ENCODE measurements around the gene PAGE2.
"Not testable (repeated sequence)": the region's sequence is repeated elsewhere in the genome, so short reads cannot be mapped to it uniquely, and the experiment has no call there.

Gene PAGE2

GRCh38 chrX:55120761-55121358 lies 32.0 kb downstream of the PAGE2 start:
- no peak for FAIRE-seq
- DNase-seq (ENCODE audit: low spot score): no peak

GRCh38 chrX:55123900-55124299 lies 35.1 kb downstream of the PAGE2 start:
- no peak for FAIRE-seq

GRCh38 chrX:55127692-55128091 lies 38.9 kb downstream of the PAGE2 start:
- DNase-seq (ENCODE audit: low spot score) (no peak), FAIRE-seq (no peak)

More at GRCh38 chrX:55123900-55124299, 35.1 kb downstream of the PAGE2 start:
- no peak for DNase-seq (ENCODE audit: low spot score)

- FAIRE-seq: no peak
- DNase-seq (ENCODE audit: low spot score): no peak
Observed at GRCh38 chrX:55129361-55129760, 40.5 kb downstream of the PAGE2 start.

GRCh38 chrX:55130481-55130880 lies 41.7 kb downstream of the PAGE2 start:
- no peak for FAIRE-seq
- DNase-seq (ENCODE audit: low spot score): no peak

GRCh38 chrX:55132416-55132815 lies 43.6 kb downstream of the PAGE2 start:
- DNase-seq (ENCODE audit: low spot score) (no peak), FAIRE-seq (no peak)

- peak; percentile 48 for FAIRE-seq
- peak; percentile 21 for DNase-seq (ENCODE audit: low spot score)
Observed at GRCh38 chrX:55135171-55135570, 46.4 kb downstream of the PAGE2 start.

GRCh38 chrX:55140800-55141199 lies 52.0 kb downstream of the PAGE2 start:
- FAIRE-seq; DNase-seq (ENCODE audit: low spot score): not testable (repeated sequence)
